GM23338 (cell line): ENCODE results near the gene ZNF784. TPM values are rescaled to one million over a fixed set of nuclear protein-coding genes. Genes with fewer than 3 reads are reported as not detected.

Experiments used
- ATAC-seq: fragments of 200-7000 bp; cut with Tn5 transposase; 3 replicates; pipeline ENCODE4 v1.9.1; 2020
- DNase-seq: peaks from one replicate; pipeline ENCODE4 v3.0.0-alpha.2; 2015; ENCODE audit warnings: low spot score
- H2AFZ ChIP-seq: fragments of 200-600 bp; sonication (generic); 2 replicates; pipeline ENCODE4 v1.8.0; 2016; ENCODE audit warnings: antibody characterized with exemption, mild to moderate bottlenecking, moderate library complexity
- H3F3A ChIP-seq: fragments of 200-600 bp; sonication (generic); replicated peaks from 2 replicates; pipeline ENCODE4 v1.8.0; 2017; ENCODE audit warnings: antibody characterized with exemption, mixed run types, low read depth
- H3K27ac ChIP-seq: fragments of 200-600 bp; sonication (generic); 2 replicates; pipeline ENCODE4 v1.6.1; 2016; ENCODE audit warnings: low read depth
- H3K27me3 ChIP-seq: fragments of 200-600 bp; sonication (generic); 2 replicates; pipeline ENCODE4 v1.8.0; 2016; ENCODE audit warnings: mild to moderate bottlenecking, mixed run types, moderate library complexity; ENCODE audit not compliant: insufficient read depth
- H3K36me3 ChIP-seq: fragments of 200-600 bp; sonication (generic); 2 replicates; pipeline ENCODE4 v1.8.0; 2016; ENCODE audit warnings: mild to moderate bottlenecking; ENCODE audit not compliant: insufficient read depth
- H3K4me1 ChIP-seq: fragments of 200-600 bp; sonication (generic); 2 replicates; pipeline ENCODE4 v1.8.0; 2016; ENCODE audit warnings: mild to moderate bottlenecking, moderate library complexity; ENCODE audit not compliant: insufficient read depth
- H3K4me2 ChIP-seq: fragments of 200-600 bp; sonication (generic); 2 replicates; pipeline ENCODE4 v1.7.1; 2017; ENCODE audit warnings: mixed run types
- H3K4me3 ChIP-seq: fragments of 200-600 bp; sonication (generic); 2 replicates; pipeline ENCODE4 v1.6.1; 2016; ENCODE audit warnings: mixed run types
- H3K79me2 ChIP-seq: fragments of 200-600 bp; sonication (generic); replicated peaks from 2 replicates; pipeline ENCODE4 v1.8.0; 2017; ENCODE audit warnings: mild to moderate bottlenecking; ENCODE audit not compliant: insufficient read depth
- H3K9me2 ChIP-seq: fragments of 200-600 bp; sonication (generic); 2 replicates; pipeline ENCODE4 v1.8.0; 2017; ENCODE audit not compliant: insufficient read depth
- H4K20me1 ChIP-seq: fragments of 200-600 bp; sonication (generic); replicated peaks from 2 replicates; pipeline ENCODE4 v1.8.0; 2017; ENCODE audit warnings: mild to moderate bottlenecking; ENCODE audit not compliant: insufficient read depth
- H3K27ac Mint-ChIP-seq: 2 replicates; pipeline ENCODE4 v1.8.0; 2020; ENCODE audit warnings: inconsistent platforms, mild to moderate bottlenecking, moderate library complexity, mixed read lengths
- H3K27me3 Mint-ChIP-seq: 3 replicates; pipeline ENCODE4 v1.8.0; 2022; ENCODE audit warnings: low read depth, mild to moderate bottlenecking, moderate library complexity, mixed read lengths, inconsistent platforms; ENCODE audit not compliant: insufficient read depth, poor library complexity
- H3K36me3 Mint-ChIP-seq: 3 replicates; pipeline ENCODE4 v1.8.0; 2021; ENCODE audit warnings: low read depth, mild to moderate bottlenecking, inconsistent platforms, moderate library complexity, mixed read lengths
- H3K4me1 Mint-ChIP-seq: 3 replicates; pipeline ENCODE4 v1.8.0; 2020; ENCODE audit warnings: mild to moderate bottlenecking, inconsistent platforms, mixed read lengths
- H3K4me3 Mint-ChIP-seq: 3 replicates; pipeline ENCODE4 v1.8.0; 2021; ENCODE audit warnings: moderate library complexity, mild to moderate bottlenecking, inconsistent platforms, mixed read lengths
- H3K9me3 Mint-ChIP-seq: 3 replicates; pipeline ENCODE4 v1.8.0; 2020; ENCODE audit warnings: moderate library complexity, mild to moderate bottlenecking, inconsistent platforms, mixed read lengths
- CREB1 ChIP-seq: fragments of 250-450 bp; sonication (Bioruptor Pico); IDR thresholded peaks from 2 replicates; pipeline ENCODE4 v1.5.0; 2020; ENCODE audit warnings: low read depth, mild to moderate bottlenecking, moderate library complexity
- ETS1 ChIP-seq: IDR thresholded peaks from 2 replicates; pipeline ENCODE4 v1.6.1; 2016; ENCODE audit warnings: antibody characterized with exemption
- EZH2phosphoT487 ChIP-seq: fragments of 200-600 bp; sonication (generic); IDR thresholded peaks from one replicate; pipeline ENCODE4 v1.8.1; 2018; ENCODE audit warnings: antibody characterized with exemption; ENCODE audit not compliant: unreplicated experiment
- JUNB ChIP-seq: IDR thresholded peaks from one replicate; pipeline ENCODE4 v1.6.1; 2016; ENCODE audit warnings: antibody characterized with exemption; ENCODE audit not compliant: unreplicated experiment
- POLR2AphosphoS5 ChIP-seq: IDR thresholded peaks from 2 replicates; pipeline ENCODE4 v1.6.1; 2016; ENCODE audit warnings: antibody characterized with exemption, low read depth
- REST ChIP-seq: IDR thresholded peaks from one replicate; pipeline ENCODE4 v1.6.1; 2018; ENCODE audit warnings: antibody characterized with exemption; ENCODE audit not compliant: unreplicated experiment
- ZNF114 ChIP-seq: fragments of 250-450 bp; sonication (Bioruptor Pico); IDR thresholded peaks from 2 replicates; pipeline ENCODE4 v1.5.0; 2020; ENCODE audit warnings: mild to moderate bottlenecking, moderate library complexity
- ZNF331 ChIP-seq: fragments of 250-450 bp; sonication (Bioruptor Pico); IDR thresholded peaks from 2 replicates; pipeline ENCODE4 v1.5.0; 2020; ENCODE audit warnings: low read depth, mild to moderate bottlenecking, moderate library complexity
- polyA plus RNA-seq: library from polyadenylated mRNA; unstranded; fragments of >200 nt; fragmentation: Nextera tagmentation; extraction: Ambion mirVana; gene quantifications from 2 replicates; pipeline ENCODE4 v1.2.1, GENCODE V29; 2016
- total RNA-seq: library from RNA; depleted of rRNA; stranded (reverse); fragments of >200 nt; shearing (Covaris generic); gene quantifications from 2 replicates; pipeline ENCODE4 v1.2.3, GENCODE V29; 2014
- TF ChIP-seq, protein P1 (sequence below): fragments of 250-450 bp; sonication (Bioruptor Pico); IDR thresholded peaks from 2 replicates; pipeline ENCODE4 v1.5.0; 2020; ENCODE audit warnings: mild to moderate bottlenecking, moderate library complexity

The ZNF784 gene
- total and polyA plus RNA-seq, 2 experiments from 2014 or later: 1.5 to 6.7 TPM

- TF ChIP-seq, protein P1, sequence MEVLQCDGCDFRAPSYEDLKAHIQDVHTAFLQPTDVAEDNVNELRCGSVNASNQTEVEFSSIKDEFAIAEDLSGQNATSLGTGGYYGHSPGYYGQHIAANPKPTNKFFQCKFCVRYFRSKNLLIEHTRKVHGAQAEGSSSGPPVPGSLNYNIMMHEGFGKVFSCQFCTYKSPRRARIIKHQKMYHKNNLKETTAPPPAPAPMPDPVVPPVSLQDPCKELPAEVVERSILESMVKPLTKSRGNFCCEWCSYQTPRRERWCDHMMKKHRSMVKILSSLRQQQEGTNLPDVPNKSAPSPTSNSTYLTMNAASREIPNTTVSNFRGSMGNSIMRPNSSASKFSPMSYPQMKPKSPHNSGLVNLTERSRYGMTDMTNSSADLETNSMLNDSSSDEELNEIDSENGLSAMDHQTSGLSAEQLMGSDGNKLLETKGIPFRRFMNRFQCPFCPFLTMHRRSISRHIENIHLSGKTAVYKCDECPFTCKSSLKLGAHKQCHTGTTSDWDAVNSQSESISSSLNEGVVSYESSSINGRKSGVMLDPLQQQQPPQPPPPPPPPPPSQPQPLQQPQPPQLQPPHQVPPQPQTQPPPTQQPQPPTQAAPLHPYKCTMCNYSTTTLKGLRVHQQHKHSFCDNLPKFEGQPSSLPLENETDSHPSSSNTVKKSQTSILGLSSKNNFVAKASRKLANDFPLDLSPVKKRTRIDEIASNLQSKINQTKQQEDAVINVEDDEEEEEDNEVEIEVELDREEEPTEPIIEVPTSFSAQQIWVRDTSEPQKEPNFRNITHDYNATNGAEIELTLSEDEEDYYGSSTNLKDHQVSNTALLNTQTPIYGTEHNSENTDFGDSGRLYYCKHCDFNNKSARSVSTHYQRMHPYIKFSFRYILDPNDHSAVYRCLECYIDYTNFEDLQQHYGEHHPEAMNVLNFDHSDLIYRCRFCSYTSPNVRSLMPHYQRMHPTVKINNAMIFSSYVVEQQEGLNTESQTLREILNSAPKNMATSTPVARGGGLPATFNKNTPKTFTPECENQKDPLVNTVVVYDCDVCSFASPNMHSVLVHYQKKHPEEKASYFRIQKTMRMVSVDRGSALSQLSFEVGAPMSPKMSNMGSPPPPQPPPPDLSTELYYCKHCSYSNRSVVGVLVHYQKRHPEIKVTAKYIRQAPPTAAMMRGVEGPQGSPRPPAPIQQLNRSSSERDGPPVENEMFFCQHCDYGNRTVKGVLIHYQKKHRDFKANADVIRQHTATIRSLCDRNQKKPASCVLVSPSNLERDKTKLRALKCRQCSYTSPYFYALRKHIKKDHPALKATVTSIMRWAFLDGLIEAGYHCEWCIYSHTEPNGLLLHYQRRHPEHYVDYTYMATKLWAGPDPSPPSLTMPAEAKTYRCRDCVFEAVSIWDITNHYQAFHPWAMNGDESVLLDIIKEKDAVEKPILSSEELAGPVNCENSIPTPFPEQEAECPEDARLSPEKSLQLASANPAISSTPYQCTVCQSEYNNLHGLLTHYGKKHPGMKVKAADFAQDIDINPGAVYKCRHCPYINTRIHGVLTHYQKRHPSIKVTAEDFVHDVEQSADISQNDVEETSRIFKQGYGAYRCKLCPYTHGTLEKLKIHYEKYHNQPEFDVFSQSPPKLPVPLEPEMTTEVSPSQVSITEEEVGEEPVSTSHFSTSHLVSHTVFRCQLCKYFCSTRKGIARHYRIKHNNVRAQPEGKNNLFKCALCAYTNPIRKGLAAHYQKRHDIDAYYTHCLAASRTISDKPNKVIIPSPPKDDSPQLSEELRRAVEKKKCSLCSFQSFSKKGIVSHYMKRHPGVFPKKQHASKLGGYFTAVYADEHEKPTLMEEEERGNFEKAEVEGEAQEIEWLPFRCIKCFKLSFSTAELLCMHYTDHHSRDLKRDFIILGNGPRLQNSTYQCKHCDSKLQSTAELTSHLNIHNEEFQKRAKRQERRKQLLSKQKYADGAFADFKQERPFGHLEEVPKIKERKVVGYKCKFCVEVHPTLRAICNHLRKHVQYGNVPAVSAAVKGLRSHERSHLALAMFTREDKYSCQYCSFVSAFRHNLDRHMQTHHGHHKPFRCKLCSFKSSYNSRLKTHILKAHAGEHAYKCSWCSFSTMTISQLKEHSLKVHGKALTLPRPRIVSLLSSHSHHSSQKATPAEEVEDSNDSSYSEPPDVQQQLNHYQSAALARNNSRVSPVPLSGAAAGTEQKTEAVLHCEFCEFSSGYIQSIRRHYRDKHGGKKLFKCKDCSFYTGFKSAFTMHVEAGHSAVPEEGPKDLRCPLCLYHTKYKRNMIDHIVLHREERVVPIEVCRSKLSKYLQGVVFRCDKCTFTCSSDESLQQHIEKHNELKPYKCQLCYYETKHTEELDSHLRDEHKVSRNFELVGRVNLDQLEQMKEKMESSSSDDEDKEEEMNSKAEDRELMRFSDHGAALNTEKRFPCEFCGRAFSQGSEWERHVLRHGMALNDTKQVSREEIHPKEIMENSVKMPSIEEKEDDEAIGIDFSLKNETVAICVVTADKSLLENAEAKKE (CRISPR knock-in tag): no peak
- TF ChIP-seq POLR2AphosphoS5 (no peak), CREB1 (CRISPR knock-in tag) (no peak), ZNF331 (CRISPR knock-in tag) (no peak)
These were observed 11.0 kb upstream of the ZNF784 start (continued) for GRCh38 chr19:55635334-55635717.

GRCh38 chr19:55633861-55634260 lies 9.5 kb upstream of the ZNF784 start:
- H3F3A ChIP-seq: 0 out of 2 replicates have a peak, but pooled peaks cover 10% of the 10 kb centered on the region
- no peaks in the 10 kb centered on the region for H3K36me3 ChIP-seq
- no peak overlapping the region for H3K4me3 ChIP-seq
- H3K9me2 ChIP-seq: no peaks in the 10 kb centered on the region; the same call in 1 of the 2 replicates
- DNase-seq (no peak), ATAC-seq (no peak)
- H3K36me3 Mint-ChIP-seq: peaks cover 13% of the 10 kb centered on the region
- peaks cover 26% of the 10 kb centered on the region for H3K4me1 Mint-ChIP-seq
- H3K27ac ChIP-seq: no peak overlapping the region
- H2AFZ ChIP-seq: peak overlapping the region; percentile 95
- no peak overlapping the region for H3K4me3 Mint-ChIP-seq
- H3K27me3 ChIP-seq: no peaks in the 10 kb centered on the region
- TF ChIP-seq ZNF114 (no peak), ETS1 (no peak), REST (no peak), EZH2phosphoT487 (no peak), JUNB (no peak)
- H3K79me2 ChIP-seq: peaks cover 17% of the 10 kb centered on the region
- peaks cover 4% of the 10 kb centered on the region; the same call in 2 of the 3 replicates for H3K9me3 Mint-ChIP-seq
- peaks cover 17% of the 10 kb centered on the region for H3K27me3 Mint-ChIP-seq
- peaks cover 5% of the 10 kb centered on the region; the same call in 1 of the 2 replicates for H4K20me1 ChIP-seq
- peaks cover 9% of the 10 kb centered on the region for H3K4me1 ChIP-seq
- H3K4me2 ChIP-seq: no peak overlapping the region
- H3K27ac Mint-ChIP-seq: no peak overlapping the region
